Measurements from ENCODE around the gene TRIM56.

DNA sequence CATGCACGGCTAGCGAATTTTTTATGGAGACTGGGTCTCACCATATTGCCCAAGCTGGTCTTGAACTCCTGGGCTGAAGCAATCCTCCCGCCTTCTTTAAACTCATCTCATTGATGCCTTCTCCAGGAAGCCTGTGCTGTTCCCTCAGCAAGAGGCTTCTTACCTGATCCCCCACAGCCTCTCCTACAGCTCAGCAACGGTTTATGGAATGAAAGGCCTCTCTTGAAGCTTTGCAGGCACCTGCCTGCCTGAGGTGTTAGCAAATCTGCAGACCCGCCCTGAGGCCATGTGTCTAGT lies 468 bp upstream of the TRIM56 start:
- TF ChIP-seq POLR2A (IDR thresholded peaks at IDR 0.05): no peak
- TF ChIP-seq, protein P1, sequence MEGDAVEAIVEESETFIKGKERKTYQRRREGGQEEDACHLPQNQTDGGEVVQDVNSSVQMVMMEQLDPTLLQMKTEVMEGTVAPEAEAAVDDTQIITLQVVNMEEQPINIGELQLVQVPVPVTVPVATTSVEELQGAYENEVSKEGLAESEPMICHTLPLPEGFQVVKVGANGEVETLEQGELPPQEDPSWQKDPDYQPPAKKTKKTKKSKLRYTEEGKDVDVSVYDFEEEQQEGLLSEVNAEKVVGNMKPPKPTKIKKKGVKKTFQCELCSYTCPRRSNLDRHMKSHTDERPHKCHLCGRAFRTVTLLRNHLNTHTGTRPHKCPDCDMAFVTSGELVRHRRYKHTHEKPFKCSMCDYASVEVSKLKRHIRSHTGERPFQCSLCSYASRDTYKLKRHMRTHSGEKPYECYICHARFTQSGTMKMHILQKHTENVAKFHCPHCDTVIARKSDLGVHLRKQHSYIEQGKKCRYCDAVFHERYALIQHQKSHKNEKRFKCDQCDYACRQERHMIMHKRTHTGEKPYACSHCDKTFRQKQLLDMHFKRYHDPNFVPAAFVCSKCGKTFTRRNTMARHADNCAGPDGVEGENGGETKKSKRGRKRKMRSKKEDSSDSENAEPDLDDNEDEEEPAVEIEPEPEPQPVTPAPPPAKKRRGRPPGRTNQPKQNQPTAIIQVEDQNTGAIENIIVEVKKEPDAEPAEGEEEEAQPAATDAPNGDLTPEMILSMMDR (IDR thresholded peaks at IDR 0.05): no peak

Measured in adrenal gland (tissue), 5 donors.